ENCODE data around the gene TCF12. TPM values are rescaled to one million over a fixed set of nuclear protein-coding genes. Genes with fewer than 3 reads are reported as not detected.
A peak's percentile ranks its signal among the peaks of the same experiment; 100 is the strongest.

The TCF12 gene
- total RNA-seq, 4 donors from 2014 or later: 105 to 446 (median 180) TPM

- 8 to 51% methylated on average over 2 to 3 of the region's 3 CpGs for WGBS, 2 donors (ENCODE audit: low coverage in 1 of 2)
- Histone ChIP-seq H3K27me3 (no peaks in the 10 kb centered on the region), H3K9me3 (no peaks in the 10 kb centered on the region), H3K4me1 (peaks cover 11 to 52% (median 22%) of the 10 kb centered on the region in 4 donors), H3K36me3 (no peaks in the 10 kb centered on the region), H3K4me3 (no peak overlapping the region), H3K27ac (peak overlapping the region in 2 of 4 donors; percentile 8 to 36)
- TF ChIP-seq POLR2A (IDR thresholded peaks at IDR 0.05) (no peak), POLR2AphosphoS5 (IDR thresholded peaks at IDR 0.05) (no peak), EP300 (IDR thresholded peaks at IDR 0.05; ENCODE audit: low read depth) (no peak), CTCF (IDR thresholded peaks at IDR 0.05) (no peak)
- peak; percentile 23 for DNase-seq
- intact Hi-C loops (cut with DNase I; ENCODE audit: low total_unique reads) (no loop called here), in situ Hi-C loops (cut with MboI; ENCODE audit: low pct_ligation_motif_present in 1 of 4, low pct_unique_long_range_greater_than_20kb in 1 of 4, low sequenced_read_pairs in 3 of 4) (no loop called here)
Measured at GRCh38 chr15:57114070-57114469, 195.6 kb downstream of the TCF12 start.

- Histone ChIP-seq H3K4me1 (peaks cover 11 to 85% (median 33%) of the 10 kb centered on the region in 4 donors), H3K4me3 (no peak overlapping the region), H3K36me3 (no peaks in the 10 kb centered on the region), H3K27ac (no peak overlapping the region), H3K9me3 (no peaks in the 10 kb centered on the region), H3K27me3 (no peaks in the 10 kb centered on the region)
- intact Hi-C loops (cut with DNase I; ENCODE audit: low total_unique reads) (no loop called here), in situ Hi-C loops (cut with MboI; ENCODE audit: low pct_ligation_motif_present in 1 of 4, low pct_unique_long_range_greater_than_20kb in 1 of 4, low sequenced_read_pairs in 3 of 4) (no loop called here)
- no peak for DNase-seq
- 36 to 52% methylated on average over 2 of the region's 2 CpGs for WGBS, 2 donors (ENCODE audit: low coverage in 1 of 2)
- TF ChIP-seq EP300 (IDR thresholded peaks at IDR 0.05; ENCODE audit: low read depth) (no peak), POLR2AphosphoS5 (IDR thresholded peaks at IDR 0.05) (no peak), POLR2A (IDR thresholded peaks at IDR 0.05) (no peak), CTCF (IDR thresholded peaks at IDR 0.05) (no peak)
Measured at GRCh38 chr15:57118013-57118799, 199.8 kb downstream of the TCF12 start.

GRCh38 chr15:57122080-57122840 lies 203.8 kb downstream of the TCF12 start:
- intact Hi-C loops (cut with DNase I; ENCODE audit: low total_unique reads) (no loop called here), in situ Hi-C loops (cut with MboI; ENCODE audit: low pct_ligation_motif_present in 1 of 4, low pct_unique_long_range_greater_than_20kb in 1 of 4, low sequenced_read_pairs in 3 of 4) (no loop called here)
- H3K27me3 ChIP-seq: no peaks in the 10 kb centered on the region
- WGBS, 2 donors (ENCODE audit: low coverage in 1 of 2): 23 to 31% methylated on average over 2 of the region's 2 CpGs
- peak overlapping the region; percentile 22 to 59 (median 42) for H3K27ac ChIP-seq
- no peaks in the 10 kb centered on the region for H3K36me3 ChIP-seq
- TF ChIP-seq CTCF (IDR thresholded peaks at IDR 0.05): no peak
- no peak for TF ChIP-seq POLR2A (IDR thresholded peaks at IDR 0.05)
- no peak for TF ChIP-seq POLR2AphosphoS5 (IDR thresholded peaks at IDR 0.05)
- TF ChIP-seq EP300 (IDR thresholded peaks at IDR 0.05; ENCODE audit: low read depth): no peak
- no peak overlapping the region for H3K4me3 ChIP-seq
- no peaks in the 10 kb centered on the region for H3K9me3 ChIP-seq
- H3K4me1 ChIP-seq: peaks cover 2 to 47% (median 10%) of the 10 kb centered on the region in 4 donors
- no peak for DNase-seq

GRCh38 chr15:57124036-57124435 lies 205.6 kb downstream of the TCF12 start:
- WGBS, 2 donors (ENCODE audit: low coverage in 1 of 2): 100% methylated on average over 1 of the region's 1 CpG; no CpG with 5 or more reads in 1 of the 2 donors
- Histone ChIP-seq H3K36me3 (no peaks in the 10 kb centered on the region), H3K4me1 (peaks cover 0 to 35% (median 10%) of the 10 kb centered on the region in 4 donors), H3K27me3 (no peaks in the 10 kb centered on the region), H3K4me3 (no peak overlapping the region), H3K9me3 (no peaks in the 10 kb centered on the region), H3K27ac (no peak overlapping the region)
- no peak for TF ChIP-seq POLR2A (IDR thresholded peaks at IDR 0.05)
- TF ChIP-seq POLR2AphosphoS5 (IDR thresholded peaks at IDR 0.05): no peak
- TF ChIP-seq CTCF (IDR thresholded peaks at IDR 0.05): no peak
- no peak for TF ChIP-seq EP300 (IDR thresholded peaks at IDR 0.05; ENCODE audit: low read depth)
- in situ Hi-C loops (cut with MboI; ENCODE audit: low pct_ligation_motif_present in 1 of 4, low pct_unique_long_range_greater_than_20kb in 1 of 4, low sequenced_read_pairs in 3 of 4) (no loop called here), intact Hi-C loops (cut with DNase I; ENCODE audit: low total_unique reads) (no loop called here)
- no peak for DNase-seq

Measured in transverse colon (tissue), 4 donors.